ENCODE measurements around the gene ABCC9. TPM values are rescaled to one million over a fixed set of nuclear protein-coding genes. Genes with fewer than 3 reads are reported as not detected.

Gene ABCC9
- total and polyA plus RNA-seq, 2 donors (not counting 3 experiments of a cell fraction or from before 2014, with no cell fraction given): under 0.01 TPM; not detected in 1

- POLR2A ChIA-PET: no interaction called here
- FAIRE-seq: no peak
- Histone ChIP-seq H3K9ac (replicated peaks; ENCODE audit: extremely low read depth, insufficient read depth, low read length) (no peak overlapping the region), H3K9me3 (replicated peaks; ENCODE audit: control insufficient read depth, insufficient read depth, low read length) (no peaks in the 10 kb centered on the region), H3K27me3 (ENCODE audit: control insufficient read depth in 2 of 2, insufficient read depth in 2 of 2, low read length in 2 of 2) (no peaks in the 10 kb centered on the region), H3K36me3 (ENCODE audit: control insufficient read depth in 2 of 2, extremely low read depth in 1 of 2, insufficient read depth in 2 of 2, low read length in 2 of 2) (no peaks in the 10 kb centered on the region), H3K27ac (ENCODE audit: insufficient read depth, low read depth, low read length) (no peak overlapping the region), H3K9me1 (replicated peaks; ENCODE audit: control insufficient read depth, extremely low read depth, insufficient read depth, low read length) (no peaks in the 10 kb centered on the region), H3K4me1 (ENCODE audit: control insufficient read depth, extremely low read depth, insufficient read depth, low read length) (no peaks in the 10 kb centered on the region), H3K4me2 (ENCODE audit: insufficient read depth, low read length) (no peak overlapping the region), H4K20me1 (replicated peaks; ENCODE audit: control insufficient read depth, extremely low read depth, insufficient read depth, low read length) (no peaks in the 10 kb centered on the region), H3K4me3 (replicated peaks in 1 of 3; ENCODE audit: insufficient read depth in 1 of 3, low read depth in 1 of 3, low read length in 3 of 3) (no peak overlapping the region), H3K79me2 (ENCODE audit: control insufficient read depth, insufficient read depth, low read length) (no peaks in the 10 kb centered on the region), H2AFZ (ENCODE audit: low read depth, low read length) (no peak overlapping the region)
- DNase-seq (ENCODE audit: low read depth, low spot score): no peak
- dilution Hi-C loops (cut with MboI; ENCODE audit: extremely low pct_ligation_motif_present, low sequenced_read_pairs): no loop called here
- CTCF ChIA-PET: no interaction called here
- no TSS peak for BruUV-seq (replicated peaks)
- TF ChIP-seq MYC (IDR thresholded peaks at IDR 0.05; ENCODE audit: low read depth, low read length): no peak
- no peak for TF ChIP-seq POLR2A (IDR thresholded peaks at IDR 0.05; ENCODE audit: low read depth, low read length)
- TF ChIP-seq GATA2 (IDR thresholded peaks at IDR 0.05; ENCODE audit: insufficient read depth, insufficient read length, low read depth, low read length): no peak
- TF ChIP-seq MAX (IDR thresholded peaks at IDR 0.05; ENCODE audit: insufficient read depth, insufficient read length): no peak
- TF ChIP-seq POLR2AphosphoS5 (IDR thresholded peaks at IDR 0.05; ENCODE audit: insufficient read depth, low read depth, low read length): no peak
- TF ChIP-seq JUN (IDR thresholded peaks at IDR 0.05; ENCODE audit: borderline replicate concordance, insufficient read depth, insufficient read length, low read depth): no peak
- no peak for TF ChIP-seq FOS (IDR thresholded peaks at IDR 0.05; ENCODE audit: borderline replicate concordance, insufficient read depth, low read length)
- no peak for TF ChIP-seq CTCF (IDR thresholded peaks at IDR 0.05; ENCODE audit: extremely low read depth in 1 of 2, insufficient read depth in 1 of 2, low read depth in 1 of 2, low read length in 2 of 2)
- no peak for TF ChIP-seq EZH2 (IDR thresholded peaks at IDR 0.05; ENCODE audit: borderline replicate concordance, low read depth, low read length, severe bottlenecking)
- intact Hi-C loops (cut with micrococcal nuclease): no loop called here
Observed at GRCh38 chr12:21815306-21816062, 125.7 kb downstream of the ABCC9 start.
